HCT116 (cell line): ENCODE data around the gene UBE2E2. TPM values are rescaled to one million over a fixed set of nuclear protein-coding genes. Genes with fewer than 3 reads are reported as not detected.

Experiments used
- ATAC-seq: fragments of 200-7000 bp; cut with Tn5 transposase; 2 replicates; pipeline ENCODE4 v1.9.1; 2020; ENCODE audit warnings: mild to moderate bottlenecking, moderate library complexity
- BruUV-seq: library from RNA; stranded (reverse); fragments of 400-500 nt; replicated peaks from 2 replicates; lab custom pipeline; 2021; lab: Mats Ljungman, UMichigan
- CTCF ChIA-PET: fragments of 300-600 bp; sonication (Branson Sonifier 250); formaldehyde crosslinking; loops from one replicate; lab custom pipeline; 2021; ENCODE audit warnings: antibody characterized with exemption; lab: Charles Lee
- POLR2A ChIA-PET: fragments of 300-600, 350-600 bp; sonication (Branson Sonifier 250); formaldehyde crosslinking; loops from one replicate; lab custom pipeline; 2021; ENCODE audit warnings: antibody characterized with exemption; lab: Charles Lee
- RAD21 ChIA-PET, 2 experiments: fragments of 300-600 bp; sonication (Branson Sonifier 250); formaldehyde crosslinking; loops; one replicate each; lab custom pipeline; 2023; ENCODE audit warnings: low total read pairs in 2 of 2; ENCODE audit not compliant: uncharacterized antibody in 2 of 2, unreplicated experiment in 2 of 2, low non-redundant PET in 1 of 2; lab: Charles Lee
- DNase-seq: peaks from one replicate; pipeline ENCODE4 v3.0.0-alpha.2; 2010; ENCODE audit warnings: low read depth, low spot score
- H2AFZ ChIP-seq: fragments of 200-600 bp; shearing (Covaris generic), sonication (generic); 2 replicates; pipeline ENCODE4 v1.6.1; 2017; ENCODE audit warnings: low read depth, mixed run types, mixed read lengths, antibody characterized with exemption, low read length; ENCODE audit not compliant: poor library complexity, severe bottlenecking
- H3K27ac ChIP-seq: 2 replicates; pipeline ENCODE4 v1.5.1; 2012; ENCODE audit warnings: low read depth, low read length
- H3K27me3 ChIP-seq: fragments of 200-600 bp; sonication (generic); 2 replicates; pipeline ENCODE4 v1.6.1; 2016; ENCODE audit warnings: mixed run types, low read length, mixed read lengths; ENCODE audit not compliant: insufficient read depth
- H3K36me3 ChIP-seq, 2 experiments: fragments of 200-500 bp in 1 of 2; fragments of 200-600 bp in 1 of 2; sonication (Bioruptor generic) in 1 of 2; sonication (generic) in 1 of 2; 2 replicates each; pipeline versions ENCODE4 v1.5.1 to v1.6.1; 2014 to 2016; ENCODE audit warnings: low read length in 2 of 2, inconsistent platforms in 1 of 2, mixed read lengths in 1 of 2, mixed run types in 1 of 2; ENCODE audit not compliant: insufficient read depth in 2 of 2, control insufficient read depth in 1 of 2
- H3K4me1 ChIP-seq, 2 experiments: fragments of 200-600 bp in 1 of 2; sonication (generic) in 1 of 2; 2 replicates each; pipeline versions ENCODE4 v1.5.1 to v1.6.1; 2012 to 2017; ENCODE audit warnings: low read length in 2 of 2, inconsistent platforms in 1 of 2, mild to moderate bottlenecking in 1 of 2, mixed read lengths in 1 of 2, mixed run types in 1 of 2, moderate library complexity in 1 of 2; ENCODE audit not compliant: insufficient read depth in 2 of 2, control insufficient read depth in 1 of 2
- H3K4me2 ChIP-seq: fragments of 200-600 bp; sonication (generic); 2 replicates; pipeline ENCODE4 v1.6.1; 2017; ENCODE audit warnings: mixed run types, low read length, mixed read lengths
- H3K4me3 ChIP-seq, 2 experiments: fragments of 200-600 bp in 1 of 2; sonication (generic) in 1 of 2; replicated peaks in 1 of 2; 2 replicates each; pipeline ENCODE4 v1.5.1; 2011 to 2016; ENCODE audit warnings: low read length in 2 of 2, control low read depth in 1 of 2, low read depth in 1 of 2, mild to moderate bottlenecking in 1 of 2, mixed read lengths in 1 of 2, mixed run types in 1 of 2
- H3K79me2 ChIP-seq: fragments of 200-600 bp; sonication (generic); 2 replicates; pipeline ENCODE4 v1.6.1; 2017; ENCODE audit warnings: mild to moderate bottlenecking, mixed run types, low read length, moderate library complexity, mixed read lengths; ENCODE audit not compliant: insufficient read depth
- H3K9ac ChIP-seq: fragments of 200-600 bp; sonication (generic); 2 replicates; pipeline ENCODE4 v1.6.1; 2016; ENCODE audit warnings: low read length, mixed read lengths
- H3K9me2 ChIP-seq: fragments of 200-600 bp; sonication (generic), shearing (Covaris generic); 2 replicates; pipeline ENCODE4 v1.6.1; 2017; ENCODE audit warnings: mixed run types, mild to moderate bottlenecking, moderate library complexity; ENCODE audit not compliant: insufficient read depth
- H3K9me3 ChIP-seq, 2 experiments: fragments of 200-500 bp in 1 of 2; fragments of 200-600 bp in 1 of 2; sonication (Bioruptor generic) in 1 of 2; sonication (generic) in 1 of 2; 2 replicates each; pipeline ENCODE4 v1.6.1; 2014 to 2017; ENCODE audit warnings: low read length in 2 of 2, mixed read lengths in 2 of 2, inconsistent platforms in 1 of 2, low read depth in 1 of 2, mild to moderate bottlenecking in 1 of 2, mixed run types in 1 of 2, moderate library complexity in 1 of 2; ENCODE audit not compliant: control insufficient read depth in 1 of 2, insufficient read depth in 1 of 2
- H4K20me1 ChIP-seq: fragments of 200-600 bp; sonication (generic), shearing (Covaris generic); 2 replicates; pipeline ENCODE4 v1.6.1; 2017; ENCODE audit warnings: mixed run types, mild to moderate bottlenecking, moderate library complexity; ENCODE audit not compliant: insufficient read depth
- ATF3 ChIP-seq: IDR thresholded peaks from 2 replicates; pipeline ENCODE4 v1.6.1; 2012
- CBX3 ChIP-seq: IDR thresholded peaks from 2 replicates; pipeline ENCODE4 v1.6.1; 2012; ENCODE audit warnings: low read depth
- CTCF ChIP-seq, 3 experiments: fragments of 200-600 bp in 1 of 3; sonication (generic) in 1 of 3; IDR thresholded peaks in 2 of 3; conservative IDR thresholded peaks in 1 of 3; 2 replicates each; pipeline ENCODE4 v1.5.1; 2012 to 2017; ENCODE audit warnings: low read depth in 2 of 3, low read length in 2 of 3, antibody characterized with exemption in 1 of 3, borderline replicate concordance in 1 of 3, control low read depth in 1 of 3, mild to moderate bottlenecking in 1 of 3, mixed read lengths in 1 of 3, mixed run types in 1 of 3, moderate library complexity in 1 of 3; ENCODE audit not compliant: insufficient read depth in 1 of 3
- EGR1 ChIP-seq: IDR thresholded peaks from 2 replicates; pipeline ENCODE4 v1.6.1; 2012; ENCODE audit warnings: low read depth
- ELF1 ChIP-seq: IDR thresholded peaks from 2 replicates; pipeline ENCODE4 v1.6.1; 2012; ENCODE audit warnings: low read depth, borderline replicate concordance
- EZH2 ChIP-seq: fragments of 200-600 bp; sonication (generic); IDR thresholded peaks from 2 replicates; pipeline ENCODE4 v1.6.1; 2017; ENCODE audit warnings: antibody characterized with exemption, mixed run types
- EZH2phosphoT487 ChIP-seq: fragments of 200-600 bp; IDR thresholded peaks from 2 replicates; pipeline ENCODE4 v1.6.1; 2018; ENCODE audit warnings: antibody characterized with exemption, borderline replicate concordance
- FOSL1 ChIP-seq: IDR thresholded peaks from 2 replicates; pipeline ENCODE4 v1.6.1; 2012; ENCODE audit warnings: low read depth
- JUND ChIP-seq: IDR thresholded peaks from 2 replicates; pipeline ENCODE4 v1.6.1; 2012
- MAX ChIP-seq: IDR thresholded peaks from 2 replicates; pipeline ENCODE4 v1.6.1; 2012
- POLR2A ChIP-seq: IDR thresholded peaks from 2 replicates; pipeline ENCODE4 v1.7.0; 2011; ENCODE audit warnings: borderline replicate concordance; ENCODE audit not compliant: insufficient read depth, insufficient read length; ENCODE audit errors: extremely low read depth
- RAD21 ChIP-seq: IDR thresholded peaks from 2 replicates; pipeline ENCODE4 v1.6.1; 2012; ENCODE audit warnings: low read depth, mild to moderate bottlenecking
- TCF7L2 ChIP-seq: IDR thresholded peaks from 2 replicates; pipeline ENCODE4 v1.7.0; 2011; ENCODE audit warnings: borderline replicate concordance, inconsistent platforms; ENCODE audit not compliant: insufficient read depth, insufficient read length; ENCODE audit errors: extremely low read depth
- YY1 ChIP-seq: IDR thresholded peaks from 2 replicates; pipeline ENCODE4 v1.6.1; 2011; ENCODE audit warnings: low read length, low read depth, moderate library complexity, mild to moderate bottlenecking; ENCODE audit not compliant: insufficient replicate concordance; ENCODE audit errors: extremely low read depth
- ZBTB33 ChIP-seq: IDR thresholded peaks from 2 replicates; pipeline ENCODE4 v1.6.1; 2011; ENCODE audit warnings: mild to moderate bottlenecking, low read length, moderate library complexity; ENCODE audit not compliant: insufficient replicate concordance; ENCODE audit errors: extremely low read depth
- ZNF274 ChIP-seq: fragments of 200-500 bp; sonication (Bioruptor generic); IDR thresholded peaks from 2 replicates; pipeline ENCODE4 v1.6.1; 2014; ENCODE audit warnings: mild to moderate bottlenecking, low read depth, low read length, inconsistent platforms
- intact Hi-C: fragments of 100-400 bp; cut with micrococcal nuclease; formaldehyde crosslinking; loops from 2 replicates; pipeline ENCODE4 v1.10.0; 2022
- total RNA-seq: library from RNA; stranded (reverse); gene quantifications from one replicate; pipeline ENCODE4 v1.2.1, GENCODE V29; 2021; ENCODE audit not compliant: unreplicated experiment

Gene UBE2E2
- total RNA-seq, 1 experiment from 2014 or later, result 21.4 TPM

GRCh38 chr3:23527326-23527725 is 324.2 kb downstream of the UBE2E2 start:
- no TSS peak for BruUV-seq
- Histone ChIP-seq H3K9ac (no peak overlapping the region), H3K79me2 (no peaks in the 10 kb centered on the region), H3K27ac (no peak overlapping the region), H3K4me1 (no peaks in the 10 kb centered on the region), H3K4me3 (no peak overlapping the region), H2AFZ (no peak overlapping the region), H3K36me3 (no peaks in the 10 kb centered on the region), H3K9me2 (no peaks in the 10 kb centered on the region), H3K27me3 (0 out of 2 replicates have a peak, but pooled peaks cover 4% of the 10 kb centered on the region), H3K9me3 (no peaks in the 10 kb centered on the region), H4K20me1 (no peaks in the 10 kb centered on the region), H3K4me2 (no peak overlapping the region)
- intact Hi-C loops, result no loop called here
- ChIA-PET POLR2A (no interaction called here), RAD21 (no interaction called here), CTCF (no interaction called here)
- DNase-seq (no peak), ATAC-seq (no peak)
- TF ChIP-seq CBX3, result no peak
- TF ChIP-seq EZH2phosphoT487, result no peak
- no peak for TF ChIP-seq ATF3
- no peak for TF ChIP-seq YY1
- TF ChIP-seq TCF7L2, result no peak
- no peak for TF ChIP-seq JUND
- no peak for TF ChIP-seq FOSL1
- TF ChIP-seq RAD21, result no peak
- no peak for TF ChIP-seq ZNF274
- TF ChIP-seq ZBTB33, result no peak
- no peak for TF ChIP-seq MAX
- TF ChIP-seq POLR2A, result no peak
- TF ChIP-seq ELF1, result no peak
- TF ChIP-seq EZH2, result no peak
- no peak for TF ChIP-seq EGR1
- TF ChIP-seq CTCF (IDR thresholded peaks at IDR 0.05 in 2 of 3, conservative IDR thresholded peaks at IDR 0.05 in 1 of 3; ENCODE audit: borderline replicate concordance in 1 of 3, insufficient read depth in 1 of 3, low read depth in 2 of 3, low read length in 2 of 3), result no peak
